ENCODE results near the gene SPAG17. TPM values are rescaled to one million over a fixed set of nuclear protein-coding genes. Genes with fewer than 3 reads are reported as not detected.

SPAG17 gene
- total RNA-seq, 1 experiment from 2014 or later, result 0.33 TPM

GRCh38 chr1:118104951-118105350 lies 80.1 kb downstream of the SPAG17 start:
- CTCF ChIA-PET, result no interaction called here
- no peak for DNase-seq
- BruUV-seq (replicated peaks), result no TSS peak
- H3K27ac Mint-ChIP-seq (ENCODE audit: unreplicated experiment), result no peak overlapping the region
- intact Hi-C loops (cut with micrococcal nuclease; ENCODE audit: unreplicated experiment), result no loop called here
- no peaks in the 10 kb centered on the region for H3K9me3 Mint-ChIP-seq (ENCODE audit: low read depth, unreplicated experiment)
- no peaks in the 10 kb centered on the region for H3K36me3 Mint-ChIP-seq (ENCODE audit: insufficient read depth, unreplicated experiment)
- TF ChIP-seq CTCF (IDR thresholded peaks at IDR 0.05; ENCODE audit: unreplicated experiment), result no peak
- no peaks in the 10 kb centered on the region for H3K4me1 Mint-ChIP-seq (ENCODE audit: low read depth, unreplicated experiment)
- H3K4me3 Mint-ChIP-seq (ENCODE audit: low read depth, unreplicated experiment), result no peak overlapping the region
- H3K27me3 Mint-ChIP-seq (ENCODE audit: unreplicated experiment), result no peaks in the 10 kb centered on the region

GRCh38 chr1:118102445-118102844 lies 82.6 kb downstream of the SPAG17 start:
- no TSS peak for BruUV-seq (replicated peaks)
- DNase-seq, result no peak
- CTCF ChIA-PET, result no interaction called here
- H3K4me1 Mint-ChIP-seq (ENCODE audit: low read depth, unreplicated experiment), result no peaks in the 10 kb centered on the region
- H3K27me3 Mint-ChIP-seq (ENCODE audit: unreplicated experiment), result no peaks in the 10 kb centered on the region
- no peaks in the 10 kb centered on the region for H3K36me3 Mint-ChIP-seq (ENCODE audit: insufficient read depth, unreplicated experiment)
- no peaks in the 10 kb centered on the region for H3K9me3 Mint-ChIP-seq (ENCODE audit: low read depth, unreplicated experiment)
- intact Hi-C loops (cut with micrococcal nuclease; ENCODE audit: unreplicated experiment), result no loop called here
- no peak overlapping the region for H3K4me3 Mint-ChIP-seq (ENCODE audit: low read depth, unreplicated experiment)
- no peak overlapping the region for H3K27ac Mint-ChIP-seq (ENCODE audit: unreplicated experiment)
- no peak for TF ChIP-seq CTCF (IDR thresholded peaks at IDR 0.05; ENCODE audit: unreplicated experiment)

- Mint-ChIP-seq H3K36me3 (ENCODE audit: insufficient read depth, unreplicated experiment) (no peaks in the 10 kb centered on the region), H3K27me3 (ENCODE audit: unreplicated experiment) (no peaks in the 10 kb centered on the region), H3K27ac (ENCODE audit: unreplicated experiment) (no peak overlapping the region), H3K4me3 (ENCODE audit: low read depth, unreplicated experiment) (no peak overlapping the region), H3K4me1 (ENCODE audit: low read depth, unreplicated experiment) (no peaks in the 10 kb centered on the region), H3K9me3 (ENCODE audit: low read depth, unreplicated experiment) (no peaks in the 10 kb centered on the region)
- no peak for TF ChIP-seq CTCF (IDR thresholded peaks at IDR 0.05; ENCODE audit: unreplicated experiment)
- intact Hi-C loops (cut with micrococcal nuclease; ENCODE audit: unreplicated experiment), result no loop called here
- CTCF ChIA-PET, result no interaction called here
- no peak for DNase-seq
- no TSS peak for BruUV-seq (replicated peaks)
Measured at GRCh38 chr1:118101999-118102398, 83.0 kb downstream of the SPAG17 start.

GRCh38 chr1:118101515-118101844 lies 83.5 kb downstream of the SPAG17 start:
- TF ChIP-seq CTCF (IDR thresholded peaks at IDR 0.05; ENCODE audit: unreplicated experiment), result no peak
- DNase-seq, result no peak
- no TSS peak for BruUV-seq (replicated peaks)
- Mint-ChIP-seq H3K4me1 (ENCODE audit: low read depth, unreplicated experiment) (no peaks in the 10 kb centered on the region), H3K9me3 (ENCODE audit: low read depth, unreplicated experiment) (no peaks in the 10 kb centered on the region), H3K27ac (ENCODE audit: unreplicated experiment) (no peak overlapping the region), H3K36me3 (ENCODE audit: insufficient read depth, unreplicated experiment) (no peaks in the 10 kb centered on the region), H3K4me3 (ENCODE audit: low read depth, unreplicated experiment) (no peak overlapping the region), H3K27me3 (ENCODE audit: unreplicated experiment) (no peaks in the 10 kb centered on the region)
- intact Hi-C loops (cut with micrococcal nuclease; ENCODE audit: unreplicated experiment), result no loop called here
- CTCF ChIA-PET, result no interaction called here
